Neural cell (in vitro differentiated cells): ENCODE results near the gene RPL41. TPM values are rescaled to one million over a fixed set of nuclear protein-coding genes. Genes with fewer than 3 reads are reported as not detected.

ENCODE experiments used
- H2AFZ ChIP-seq: fragments of 200-600, 300-800 bp; sonication (generic), shearing (Covaris generic); 2 replicates; pipeline ENCODE4 v1.6.0; 2014; ENCODE audit warnings: low read depth, mild to moderate bottlenecking, antibody characterized with exemption, low read length, moderate library complexity
- H3F3A ChIP-seq: fragments of 200-600 bp; shearing (Covaris generic); 2 replicates; pipeline ENCODE4 v1.6.1; 2016; ENCODE audit warnings: mild to moderate bottlenecking, moderate library complexity, mixed read lengths, antibody characterized with exemption, low read length; ENCODE audit not compliant: insufficient read depth, poor library complexity, severe bottlenecking
- H3K27ac ChIP-seq: fragments of 200-600, 300-800 bp; sonication (generic), shearing (Covaris generic); 2 replicates; pipeline ENCODE4 v1.5.1; 2014; ENCODE audit warnings: mild to moderate bottlenecking, low read length, moderate library complexity
- H3K27me3 ChIP-seq: fragments of 300-800, 200-600 bp; sonication (generic), shearing (Covaris generic); 2 replicates; pipeline ENCODE4 v1.6.0; 2014; ENCODE audit warnings: mild to moderate bottlenecking, low read depth, low read length, moderate library complexity; ENCODE audit not compliant: insufficient read depth
- H3K36me3 ChIP-seq: fragments of 300-800, 200-600 bp; sonication (generic), shearing (Covaris generic); 2 replicates; pipeline ENCODE4 v1.5.1; 2014; ENCODE audit warnings: mild to moderate bottlenecking, antibody characterized with exemption, low read length, moderate library complexity; ENCODE audit not compliant: insufficient read depth
- H3K4me2 ChIP-seq: fragments of 300-800, 200-600 bp; sonication (generic), shearing (Covaris generic); 2 replicates; pipeline ENCODE4 v1.6.0; 2014; ENCODE audit warnings: mild to moderate bottlenecking, low read length
- H3K4me3 ChIP-seq: fragments of 300-800, 200-600 bp; sonication (generic), shearing (Covaris generic); 2 replicates; pipeline ENCODE4 v1.5.1; 2014; ENCODE audit warnings: mild to moderate bottlenecking, low read length, moderate library complexity
- H3K79me2 ChIP-seq: fragments of 200-600 bp; shearing (Covaris generic); replicated peaks from 2 replicates; pipeline ENCODE4 v1.6.0; 2014; ENCODE audit warnings: mild to moderate bottlenecking, low read length, moderate library complexity; ENCODE audit not compliant: insufficient read depth
- H3K9ac ChIP-seq: fragments of 300-800, 200-600 bp; sonication (generic), shearing (Covaris generic); 2 replicates; pipeline ENCODE4 v1.6.1; 2016; ENCODE audit warnings: mild to moderate bottlenecking, low read length, mixed read lengths
- H3K9me2 ChIP-seq: fragments of 200-600 bp; shearing (Covaris generic); 2 replicates; pipeline ENCODE4 v1.6.1; 2016; ENCODE audit warnings: mild to moderate bottlenecking, low read length, mixed read lengths; ENCODE audit not compliant: insufficient read depth
- H3K9me3 ChIP-seq: fragments of 200-600, 300-800 bp; sonication (generic), shearing (Covaris generic); 2 replicates; pipeline ENCODE4 v1.6.1; 2016; ENCODE audit warnings: mild to moderate bottlenecking, mixed run types, low read length, moderate library complexity, mixed read lengths
- H4K20me1 ChIP-seq: fragments of 200-600 bp; shearing (Covaris generic); 2 replicates; pipeline ENCODE4 v1.6.1; 2016; ENCODE audit warnings: mild to moderate bottlenecking, mixed run types; ENCODE audit not compliant: insufficient read depth
- EP300 ChIP-seq: fragments of 450-650 bp; conservative IDR thresholded peaks from 2 replicates; pipeline ENCODE4 v1.6.1; 2014; ENCODE audit warnings: antibody characterized with exemption, mild to moderate bottlenecking, moderate library complexity; ENCODE audit not compliant: poor library complexity, severe bottlenecking
- EZH2 ChIP-seq: fragments of 200-600, 300-800 bp; shearing (Covaris generic), sonication (generic); IDR thresholded peaks from 2 replicates; pipeline ENCODE4 v1.6.1; 2014; ENCODE audit warnings: antibody characterized with exemption, low read length, borderline replicate concordance, mild to moderate bottlenecking; ENCODE audit not compliant: insufficient read depth, poor library complexity, severe bottlenecking
- MXI1 ChIP-seq: fragments of 450-650 bp; conservative IDR thresholded peaks from 2 replicates; pipeline ENCODE4 v1.6.1; 2014; ENCODE audit warnings: antibody characterized with exemption, mild to moderate bottlenecking; ENCODE audit not compliant: poor library complexity, severe bottlenecking
- POLR2AphosphoS5 ChIP-seq: IDR thresholded peaks from 2 replicates; pipeline ENCODE4 v1.6.1; 2012
- RAD21 ChIP-seq: fragments of 450-650 bp; conservative IDR thresholded peaks from 2 replicates; pipeline ENCODE4 v1.6.1; 2014; ENCODE audit warnings: antibody characterized with exemption, mild to moderate bottlenecking, moderate library complexity
- SMC3 ChIP-seq: fragments of 450-650 bp; conservative IDR thresholded peaks from 2 replicates; pipeline ENCODE4 v1.6.1; 2014; ENCODE audit warnings: antibody characterized with exemption, mild to moderate bottlenecking, moderate library complexity; ENCODE audit not compliant: poor library complexity
- TAF1 ChIP-seq: IDR thresholded peaks from 2 replicates; pipeline ENCODE4 v1.6.1; 2012; ENCODE audit warnings: low read depth
- polyA plus RNA-seq: library from polyadenylated mRNA; depleted of rRNA; stranded (reverse); fragments of >200 nt; gene quantifications from 2 replicates; pipeline ENCODE4 v1.2.3, GENCODE V29; 2014
- TF ChIP-seq, protein P1 (sequence below): fragments of 450-650 bp; IDR thresholded peaks from 2 replicates; pipeline ENCODE4 v1.5.1; 2014; ENCODE audit warnings: antibody characterized with exemption, mild to moderate bottlenecking, moderate library complexity; ENCODE audit not compliant: poor library complexity, severe bottlenecking
- TF ChIP-seq, protein P2 (sequence below): IDR thresholded peaks from 2 replicates; pipeline ENCODE4 v1.6.1; 2012; ENCODE audit warnings: borderline replicate concordance

The RPL41 gene
- polyA plus RNA-seq, 1 donor from 2014 or later: 2,186 TPM

- peaks cover 3% of the 10 kb centered on the region for H3F3A ChIP-seq
- peak overlapping the region; percentile 73 for H3K4me3 ChIP-seq
- peaks cover 14% of the 10 kb centered on the region for H3K79me2 ChIP-seq
- no peaks in the 10 kb centered on the region for H3K9me3 ChIP-seq
- H3K27me3 ChIP-seq: no peaks in the 10 kb centered on the region
- H3K27ac ChIP-seq: peak overlapping the region; percentile 85
- TF ChIP-seq, protein P1, sequence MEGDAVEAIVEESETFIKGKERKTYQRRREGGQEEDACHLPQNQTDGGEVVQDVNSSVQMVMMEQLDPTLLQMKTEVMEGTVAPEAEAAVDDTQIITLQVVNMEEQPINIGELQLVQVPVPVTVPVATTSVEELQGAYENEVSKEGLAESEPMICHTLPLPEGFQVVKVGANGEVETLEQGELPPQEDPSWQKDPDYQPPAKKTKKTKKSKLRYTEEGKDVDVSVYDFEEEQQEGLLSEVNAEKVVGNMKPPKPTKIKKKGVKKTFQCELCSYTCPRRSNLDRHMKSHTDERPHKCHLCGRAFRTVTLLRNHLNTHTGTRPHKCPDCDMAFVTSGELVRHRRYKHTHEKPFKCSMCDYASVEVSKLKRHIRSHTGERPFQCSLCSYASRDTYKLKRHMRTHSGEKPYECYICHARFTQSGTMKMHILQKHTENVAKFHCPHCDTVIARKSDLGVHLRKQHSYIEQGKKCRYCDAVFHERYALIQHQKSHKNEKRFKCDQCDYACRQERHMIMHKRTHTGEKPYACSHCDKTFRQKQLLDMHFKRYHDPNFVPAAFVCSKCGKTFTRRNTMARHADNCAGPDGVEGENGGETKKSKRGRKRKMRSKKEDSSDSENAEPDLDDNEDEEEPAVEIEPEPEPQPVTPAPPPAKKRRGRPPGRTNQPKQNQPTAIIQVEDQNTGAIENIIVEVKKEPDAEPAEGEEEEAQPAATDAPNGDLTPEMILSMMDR: peak; percentile 54
- TF ChIP-seq RAD21: no peak
- peak overlapping the region; percentile 94 for H2AFZ ChIP-seq
- H3K36me3 ChIP-seq: no peaks in the 10 kb centered on the region
- no peaks in the 10 kb centered on the region for H4K20me1 ChIP-seq
- peak overlapping the region; percentile 80 for H3K9ac ChIP-seq
- H3K9me2 ChIP-seq: no peaks in the 10 kb centered on the region
- H3K4me2 ChIP-seq: peak overlapping the region; percentile 78
These were observed 35.3 kb downstream of the RPL41 start for GRCh38 chr12:56151672-56152131.

DNA sequence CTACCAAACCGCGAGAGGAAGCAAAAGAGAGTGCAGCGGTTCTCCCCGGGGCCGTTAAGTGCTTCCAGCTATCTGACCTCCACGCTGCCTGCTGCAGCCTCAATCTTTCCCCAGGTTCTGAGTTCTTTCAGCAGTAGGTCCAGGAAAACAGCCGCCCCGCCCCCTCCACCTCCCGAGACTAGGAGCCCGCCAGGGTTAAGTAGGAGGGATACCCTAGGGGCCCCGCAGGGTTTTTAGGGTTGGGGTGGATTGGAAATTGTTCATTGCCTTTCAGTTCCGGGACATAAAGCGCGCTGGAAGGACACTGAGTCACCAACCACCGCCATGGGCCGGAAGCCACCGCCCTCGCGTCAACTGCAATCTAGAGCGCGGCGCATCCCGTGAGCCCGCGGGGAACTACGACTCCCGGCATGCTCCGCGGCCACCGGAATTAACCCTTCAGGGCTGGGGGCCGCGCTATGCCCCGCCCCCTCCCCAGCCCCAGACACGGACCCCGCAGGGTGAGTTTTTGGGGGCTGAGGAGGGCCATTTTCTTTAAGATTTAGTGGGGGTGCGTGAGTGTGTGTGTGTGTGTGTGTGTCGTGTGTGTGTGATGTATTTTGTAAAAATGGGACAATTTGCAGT, 35.8 kb downstream of the RPL41 start, which contains the start of gene MYL6B:
Gene MYL6B, plus strand, starts transcription at position 456 of the 624 bp plus-strand sequence. CDS start 1,332 bp downstream, outside the sequence.
- peaks cover 3% of the 10 kb centered on the region for H3F3A ChIP-seq
- no peaks in the 10 kb centered on the region for H3K36me3 ChIP-seq
- peak within 1 kb of the TSS; percentile 73 for H3K4me3 ChIP-seq
- peak within 1 kb of the TSS; percentile 99 for H3K4me2 ChIP-seq
- no peaks in the 10 kb centered on the region for H4K20me1 ChIP-seq
- H3K79me2 ChIP-seq: peaks cover 14% of the 10 kb centered on the region
- no peaks in the 10 kb centered on the region for H3K9me3 ChIP-seq
- no peaks in the 10 kb centered on the region for H3K9me2 ChIP-seq
- H3K27ac ChIP-seq: peak within 1 kb of the TSS; percentile 85
- peak within 1 kb of the TSS; percentile 94 for H2AFZ ChIP-seq
- no peaks in the 10 kb centered on the region for H3K27me3 ChIP-seq
- peak within 1 kb of the TSS; percentile 80 for H3K9ac ChIP-seq
- peak; percentile 20 for TF ChIP-seq SMC3
- peak; percentile 72 for TF ChIP-seq MXI1
- TF ChIP-seq TAF1: peak; percentile 44
- TF ChIP-seq, protein P1: no peak
- TF ChIP-seq RAD21: no peak
- peak; percentile 49 for TF ChIP-seq EP300
- TF ChIP-seq EZH2: no peak
- TF ChIP-seq, protein P2, sequence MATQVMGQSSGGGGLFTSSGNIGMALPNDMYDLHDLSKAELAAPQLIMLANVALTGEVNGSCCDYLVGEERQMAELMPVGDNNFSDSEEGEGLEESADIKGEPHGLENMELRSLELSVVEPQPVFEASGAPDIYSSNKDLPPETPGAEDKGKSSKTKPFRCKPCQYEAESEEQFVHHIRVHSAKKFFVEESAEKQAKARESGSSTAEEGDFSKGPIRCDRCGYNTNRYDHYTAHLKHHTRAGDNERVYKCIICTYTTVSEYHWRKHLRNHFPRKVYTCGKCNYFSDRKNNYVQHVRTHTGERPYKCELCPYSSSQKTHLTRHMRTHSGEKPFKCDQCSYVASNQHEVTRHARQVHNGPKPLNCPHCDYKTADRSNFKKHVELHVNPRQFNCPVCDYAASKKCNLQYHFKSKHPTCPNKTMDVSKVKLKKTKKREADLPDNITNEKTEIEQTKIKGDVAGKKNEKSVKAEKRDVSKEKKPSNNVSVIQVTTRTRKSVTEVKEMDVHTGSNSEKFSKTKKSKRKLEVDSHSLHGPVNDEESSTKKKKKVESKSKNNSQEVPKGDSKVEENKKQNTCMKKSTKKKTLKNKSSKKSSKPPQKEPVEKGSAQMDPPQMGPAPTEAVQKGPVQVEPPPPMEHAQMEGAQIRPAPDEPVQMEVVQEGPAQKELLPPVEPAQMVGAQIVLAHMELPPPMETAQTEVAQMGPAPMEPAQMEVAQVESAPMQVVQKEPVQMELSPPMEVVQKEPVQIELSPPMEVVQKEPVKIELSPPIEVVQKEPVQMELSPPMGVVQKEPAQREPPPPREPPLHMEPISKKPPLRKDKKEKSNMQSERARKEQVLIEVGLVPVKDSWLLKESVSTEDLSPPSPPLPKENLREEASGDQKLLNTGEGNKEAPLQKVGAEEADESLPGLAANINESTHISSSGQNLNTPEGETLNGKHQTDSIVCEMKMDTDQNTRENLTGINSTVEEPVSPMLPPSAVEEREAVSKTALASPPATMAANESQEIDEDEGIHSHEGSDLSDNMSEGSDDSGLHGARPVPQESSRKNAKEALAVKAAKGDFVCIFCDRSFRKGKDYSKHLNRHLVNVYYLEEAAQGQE: no peak
- TF ChIP-seq POLR2AphosphoS5: peak; percentile 94
